H1 (cell line): ENCODE data around the gene PEPD.

Experiments
- CBX5 ChIP-seq: fragments of 300-800, 300-1000 bp; sonication (generic); IDR thresholded peaks from 2 replicates; pipeline ENCODE4 v1.7.1; 2016; ENCODE audit warnings: antibody characterized with exemption, low read length, low read depth
- CEBPB ChIP-seq: IDR thresholded peaks from 2 replicates; pipeline ENCODE4 v1.6.1; 2012; ENCODE audit warnings: low read depth, low read length
- CTCF ChIP-seq, 3 experiments: IDR thresholded peaks; 1 replicate in 2 of 3; 2 replicates in 1 of 3; pipeline versions ENCODE4 v1.5.1 to v1.6.1; 2011; ENCODE audit warnings: low read length in 3 of 3, mild to moderate bottlenecking in 3 of 3, inconsistent platforms in 2 of 3, low read depth in 1 of 3, moderate library complexity in 1 of 3; ENCODE audit not compliant: insufficient read depth in 1 of 3; ENCODE audit errors: control extremely low read depth in 1 of 3
- POLR2AphosphoS5 ChIP-seq: IDR thresholded peaks from 2 replicates; pipeline ENCODE4 v1.6.1; 2011; ENCODE audit warnings: low read depth, low read length
- USF2 ChIP-seq: IDR thresholded peaks from 2 replicates; pipeline ENCODE4 v1.6.1; 2011; ENCODE audit warnings: low read length, improper control_type of control experiment

- TF ChIP-seq CTCF (IDR thresholded peaks at IDR 0.05; ENCODE audit: control extremely low read depth in 1 of 3, insufficient read depth in 1 of 3, low read depth in 1 of 3, low read length in 3 of 3) (peak in 1 of 3 experiments; percentile 9; a peak in 2 of 4 replicates), POLR2AphosphoS5 (peak; percentile 68), USF2 (no peak), CBX5 (no peak), CEBPB (peak; percentile 61; the same call in 1 of the 2 replicates)
Observed at GRCh38 chr19:33373453-33374235, 147.9 kb downstream of the PEPD start, which contains the start of gene CEBPG.
